HEK293 (cell line): ENCODE measurements around the gene SCD.

ENCODE experiments used
- MZF1 ChIP-seq: fragments of 450-650 bp; formaldehyde crosslinking; IDR thresholded peaks from 2 replicates; pipeline ENCODE4 v1.5.1; 2017; ENCODE audit warnings: missing biosample characterization, missing genetic modification characterization, borderline replicate concordance
- TCF7L2 ChIP-seq: IDR thresholded peaks from 2 replicates; pipeline ENCODE4 v1.6.1; 2011; ENCODE audit warnings: low read depth, mild to moderate bottlenecking, inconsistent platforms, low read length, moderate library complexity, borderline replicate concordance
- ZNF211 ChIP-seq: fragments of 450-650 bp; formaldehyde crosslinking; IDR thresholded peaks from 2 replicates; pipeline ENCODE4 v1.5.1; 2016; ENCODE audit warnings: low read depth, missing biosample characterization, missing genetic modification characterization
- ZNF350 ChIP-seq: fragments of 450-650 bp; formaldehyde crosslinking; IDR thresholded peaks from 2 replicates; pipeline ENCODE4 v1.5.0; 2017; ENCODE audit warnings: missing biosample characterization, mild to moderate bottlenecking, missing genetic modification characterization
- TF ChIP-seq, protein P1 (sequence below): fragments of 450-650 bp; formaldehyde crosslinking; IDR thresholded peaks from 2 replicates; pipeline ENCODE4 v1.5.1; 2016; ENCODE audit warnings: missing biosample characterization, missing genetic modification characterization
- TF ChIP-seq, protein P2 (sequence below): sonication (generic); formaldehyde crosslinking; IDR thresholded peaks from 2 replicates; pipeline ENCODE4 v1.8.1; 2022; ENCODE audit warnings: mild to moderate bottlenecking, moderate library complexity, missing genetic modification reagents
- TF ChIP-seq, protein P3 (sequence below): fragments of 450-650 bp; formaldehyde crosslinking; IDR thresholded peaks from 2 replicates; pipeline ENCODE4 v1.5.1; 2016; ENCODE audit warnings: missing biosample characterization, missing genetic modification characterization

DNA sequence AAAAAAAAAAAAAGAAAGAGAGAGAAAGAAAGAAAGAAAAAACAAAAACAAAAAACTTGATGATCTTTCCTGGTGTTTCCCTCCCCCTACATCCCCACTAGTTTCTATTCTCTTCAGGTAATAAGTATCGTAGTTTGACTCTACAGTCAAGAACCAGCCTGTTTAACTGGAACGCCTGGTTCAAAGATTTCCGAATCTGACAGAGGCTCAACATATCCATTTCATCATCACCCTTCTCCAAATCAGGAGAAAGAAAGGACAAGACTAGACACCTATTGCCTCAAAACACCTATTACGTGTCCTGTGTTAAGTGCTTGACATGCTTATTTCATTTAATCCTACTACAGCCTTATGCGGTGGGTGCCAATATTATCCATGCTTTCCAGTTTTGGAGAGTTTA is 40.2 kb upstream of the SCD start:
- TF ChIP-seq, protein P1, sequence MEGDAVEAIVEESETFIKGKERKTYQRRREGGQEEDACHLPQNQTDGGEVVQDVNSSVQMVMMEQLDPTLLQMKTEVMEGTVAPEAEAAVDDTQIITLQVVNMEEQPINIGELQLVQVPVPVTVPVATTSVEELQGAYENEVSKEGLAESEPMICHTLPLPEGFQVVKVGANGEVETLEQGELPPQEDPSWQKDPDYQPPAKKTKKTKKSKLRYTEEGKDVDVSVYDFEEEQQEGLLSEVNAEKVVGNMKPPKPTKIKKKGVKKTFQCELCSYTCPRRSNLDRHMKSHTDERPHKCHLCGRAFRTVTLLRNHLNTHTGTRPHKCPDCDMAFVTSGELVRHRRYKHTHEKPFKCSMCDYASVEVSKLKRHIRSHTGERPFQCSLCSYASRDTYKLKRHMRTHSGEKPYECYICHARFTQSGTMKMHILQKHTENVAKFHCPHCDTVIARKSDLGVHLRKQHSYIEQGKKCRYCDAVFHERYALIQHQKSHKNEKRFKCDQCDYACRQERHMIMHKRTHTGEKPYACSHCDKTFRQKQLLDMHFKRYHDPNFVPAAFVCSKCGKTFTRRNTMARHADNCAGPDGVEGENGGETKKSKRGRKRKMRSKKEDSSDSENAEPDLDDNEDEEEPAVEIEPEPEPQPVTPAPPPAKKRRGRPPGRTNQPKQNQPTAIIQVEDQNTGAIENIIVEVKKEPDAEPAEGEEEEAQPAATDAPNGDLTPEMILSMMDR, result no peak
- no peak for TF ChIP-seq ZNF350
- TF ChIP-seq ZNF211 (tag by site-specific recombination), result no peak
- TF ChIP-seq, protein P2, sequence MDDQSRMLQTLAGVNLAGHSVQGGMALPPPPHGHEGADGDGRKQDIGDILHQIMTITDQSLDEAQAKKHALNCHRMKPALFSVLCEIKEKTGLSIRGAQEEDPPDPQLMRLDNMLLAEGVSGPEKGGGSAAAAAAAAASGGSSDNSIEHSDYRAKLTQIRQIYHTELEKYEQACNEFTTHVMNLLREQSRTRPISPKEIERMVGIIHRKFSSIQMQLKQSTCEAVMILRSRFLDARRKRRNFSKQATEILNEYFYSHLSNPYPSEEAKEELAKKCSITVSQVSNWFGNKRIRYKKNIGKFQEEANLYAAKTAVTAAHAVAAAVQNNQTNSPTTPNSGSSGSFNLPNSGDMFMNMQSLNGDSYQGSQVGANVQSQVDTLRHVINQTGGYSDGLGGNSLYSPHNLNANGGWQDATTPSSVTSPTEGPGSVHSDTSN (CRISPR knock-in tag), result no peak
- no peak for TF ChIP-seq TCF7L2
- TF ChIP-seq, protein P3, sequence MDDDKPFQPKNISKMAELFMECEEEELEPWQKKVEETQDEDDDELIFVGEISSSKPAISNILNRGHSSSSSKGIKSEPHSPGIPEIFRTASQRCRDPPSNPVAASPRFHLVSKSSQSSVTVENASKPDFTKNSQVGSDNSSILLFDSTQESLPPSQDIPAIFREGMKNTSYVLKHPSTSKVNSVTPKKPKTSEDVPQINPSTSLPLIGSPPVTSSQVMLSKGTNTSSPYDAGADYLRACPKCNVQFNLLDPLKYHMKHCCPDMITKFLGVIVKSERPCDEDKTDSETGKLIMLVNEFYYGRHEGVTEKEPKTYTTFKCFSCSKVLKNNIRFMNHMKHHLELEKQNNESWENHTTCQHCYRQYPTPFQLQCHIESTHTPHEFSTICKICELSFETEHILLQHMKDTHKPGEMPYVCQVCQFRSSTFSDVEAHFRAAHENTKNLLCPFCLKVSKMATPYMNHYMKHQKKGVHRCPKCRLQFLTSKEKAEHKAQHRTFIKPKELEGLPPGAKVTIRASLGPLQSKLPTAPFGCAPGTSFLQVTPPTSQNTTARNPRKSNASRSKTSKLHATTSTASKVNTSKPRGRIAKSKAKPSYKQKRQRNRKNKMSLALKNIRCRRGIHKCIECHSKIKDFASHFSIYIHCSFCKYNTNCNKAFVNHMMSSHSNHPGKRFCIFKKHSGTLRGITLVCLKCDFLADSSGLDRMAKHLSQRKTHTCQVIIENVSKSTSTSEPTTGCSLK (tag by site-specific recombination), result no peak
- TF ChIP-seq MZF1 (tag by site-specific recombination), result no peak
